Smooth muscle cell (in vitro differentiated cells): ENCODE results near the gene NOVA2. TPM values are rescaled to one million over a fixed set of nuclear protein-coding genes. Genes with fewer than 3 reads are reported as not detected.

Source experiments
- DNase-seq: peaks from one replicate; lab custom pipeline; 2025; ENCODE audit not compliant: unreplicated experiment; lab: John Stamatoyannopoulos, UW
- H2AFZ ChIP-seq: fragments of 200-600 bp; sonication (generic); 2 replicates; pipeline ENCODE4 v1.6.0; 2016; ENCODE audit warnings: antibody characterized with exemption, low read depth, mild to moderate bottlenecking
- H3F3A ChIP-seq: fragments of 200-600 bp; sonication (generic); 2 replicates; pipeline ENCODE4 v1.6.0; 2017; ENCODE audit warnings: antibody characterized with exemption, low read depth
- H3K27ac ChIP-seq: fragments of 200-600 bp; sonication (generic); 2 replicates; pipeline ENCODE4 v1.5.1; 2016; ENCODE audit warnings: low read depth, mild to moderate bottlenecking
- H3K27me3 ChIP-seq: fragments of 200-600 bp; sonication (generic); 2 replicates; pipeline ENCODE4 v1.6.1; 2016; ENCODE audit warnings: low read depth, mild to moderate bottlenecking
- H3K36me3 ChIP-seq: fragments of 200-600 bp; sonication (generic); 2 replicates; pipeline ENCODE4 v1.5.1; 2016; ENCODE audit warnings: low read depth
- H3K4me1 ChIP-seq: fragments of 200-600 bp; sonication (generic); 2 replicates; pipeline ENCODE4 v1.5.1; 2016; ENCODE audit warnings: low read depth
- H3K4me2 ChIP-seq: fragments of 200-600 bp; sonication (generic); 2 replicates; pipeline ENCODE4 v1.6.0; 2016; ENCODE audit warnings: mild to moderate bottlenecking
- H3K4me3 ChIP-seq: fragments of 200-600 bp; sonication (generic); 2 replicates; pipeline ENCODE4 v1.5.1; 2016; ENCODE audit warnings: mild to moderate bottlenecking
- H3K79me2 ChIP-seq: fragments of 200-600 bp; sonication (generic); 2 replicates; pipeline ENCODE4 v1.6.0; 2016; ENCODE audit warnings: low read depth, mild to moderate bottlenecking
- H3K9ac ChIP-seq: fragments of 200-600 bp; sonication (generic); 2 replicates; pipeline ENCODE4 v1.6.0; 2016; ENCODE audit warnings: low read depth
- H3K9me3 ChIP-seq: fragments of 200-600 bp; sonication (generic); replicated peaks from 2 replicates; pipeline ENCODE4 v1.5.1; 2016; ENCODE audit warnings: low read depth
- H4K20me1 ChIP-seq: fragments of 200-600 bp; sonication (generic); 2 replicates; pipeline ENCODE4 v1.6.0; 2016; ENCODE audit warnings: low read depth
- WGBS: methylation state at CpG from one replicate; pipeline ENCODE4 v1.1.7; 2016; ENCODE audit warnings: low lambda C conversion rate; 5-methylcytosine and 5-hydroxymethylcytosine counted together
- polyA plus RNA-seq: library from polyadenylated mRNA; unstranded; fragments of >200 nt; fragmentation: Nextera tagmentation; extraction: Ambion mirVana; gene quantifications from 2 replicates; pipeline ENCODE4 v1.2.1, GENCODE V29; 2016
- total RNA-seq: library from RNA; depleted of rRNA; stranded (reverse); fragments of >200 nt; gene quantifications from 2 replicates; pipeline ENCODE4 v1.2.3, GENCODE V29; 2014
- TF ChIP-seq, protein P1 (sequence below): fragments of 200-600 bp; sonication (generic); IDR thresholded peaks from 2 replicates; pipeline ENCODE4 v1.5.1; 2017; ENCODE audit warnings: borderline replicate concordance, mild to moderate bottlenecking, antibody characterized with exemption; ENCODE audit not compliant: insufficient read depth, poor library complexity, severe bottlenecking

NOVA2 gene
- total and polyA plus RNA-seq, 2 experiments from 2014 or later, result 0.04 to 0.24 TPM

- Histone ChIP-seq H3K9ac (no peak overlapping the region), H3F3A (no peaks in the 10 kb centered on the region), H3K4me3 (peak overlapping the region; percentile 56), H2AFZ (peak overlapping the region; percentile 76), H3K27me3 (peaks cover under 1% of the 10 kb centered on the region), H4K20me1 (no peaks in the 10 kb centered on the region), H3K4me1 (peaks cover 4% of the 10 kb centered on the region), H3K36me3 (no peaks in the 10 kb centered on the region), H3K27ac (no peak overlapping the region), H3K4me2 (peak overlapping the region; percentile 89), H3K9me3 (no peaks in the 10 kb centered on the region), H3K79me2 (no peaks in the 10 kb centered on the region)
- no peak for DNase-seq
- TF ChIP-seq, protein P1, sequence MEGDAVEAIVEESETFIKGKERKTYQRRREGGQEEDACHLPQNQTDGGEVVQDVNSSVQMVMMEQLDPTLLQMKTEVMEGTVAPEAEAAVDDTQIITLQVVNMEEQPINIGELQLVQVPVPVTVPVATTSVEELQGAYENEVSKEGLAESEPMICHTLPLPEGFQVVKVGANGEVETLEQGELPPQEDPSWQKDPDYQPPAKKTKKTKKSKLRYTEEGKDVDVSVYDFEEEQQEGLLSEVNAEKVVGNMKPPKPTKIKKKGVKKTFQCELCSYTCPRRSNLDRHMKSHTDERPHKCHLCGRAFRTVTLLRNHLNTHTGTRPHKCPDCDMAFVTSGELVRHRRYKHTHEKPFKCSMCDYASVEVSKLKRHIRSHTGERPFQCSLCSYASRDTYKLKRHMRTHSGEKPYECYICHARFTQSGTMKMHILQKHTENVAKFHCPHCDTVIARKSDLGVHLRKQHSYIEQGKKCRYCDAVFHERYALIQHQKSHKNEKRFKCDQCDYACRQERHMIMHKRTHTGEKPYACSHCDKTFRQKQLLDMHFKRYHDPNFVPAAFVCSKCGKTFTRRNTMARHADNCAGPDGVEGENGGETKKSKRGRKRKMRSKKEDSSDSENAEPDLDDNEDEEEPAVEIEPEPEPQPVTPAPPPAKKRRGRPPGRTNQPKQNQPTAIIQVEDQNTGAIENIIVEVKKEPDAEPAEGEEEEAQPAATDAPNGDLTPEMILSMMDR, result no peak
- WGBS, result 18% methylated on average over 8 of the region's 8 CpGs
Measured at GRCh38 chr19:45994456-45994997, 20.9 kb upstream of the NOVA2 start.

GRCh38 chr19:45990113-45990728 is 16.6 kb upstream of the NOVA2 start:
- no peaks in the 10 kb centered on the region for H3K36me3 ChIP-seq
- H3K27me3 ChIP-seq, result no peaks in the 10 kb centered on the region
- H3K9ac ChIP-seq, result no peak overlapping the region
- no peaks in the 10 kb centered on the region for H3K9me3 ChIP-seq
- H3K4me2 ChIP-seq, result no peak overlapping the region
- TF ChIP-seq, protein P1, result no peak
- H3K4me3 ChIP-seq, result no peak overlapping the region
- H3K4me1 ChIP-seq, result peaks cover 4% of the 10 kb centered on the region
- no peak overlapping the region for H3K27ac ChIP-seq
- H3F3A ChIP-seq, result no peaks in the 10 kb centered on the region
- 92% methylated on average over 12 of the region's 12 CpGs for WGBS
- H4K20me1 ChIP-seq, result no peaks in the 10 kb centered on the region
- no peak overlapping the region for H2AFZ ChIP-seq
- no peaks in the 10 kb centered on the region for H3K79me2 ChIP-seq
- DNase-seq, result no peak

GRCh38 chr19:45985321-45985720 is 11.7 kb upstream of the NOVA2 start:
- 83% methylated on average over 7 of the region's 7 CpGs for WGBS
- Histone ChIP-seq H3K27me3 (peaks cover 3% of the 10 kb centered on the region), H3K79me2 (no peaks in the 10 kb centered on the region), H3K27ac (no peak overlapping the region), H3K4me3 (no peak overlapping the region), H4K20me1 (no peaks in the 10 kb centered on the region), H2AFZ (no peak overlapping the region), H3K4me1 (no peaks in the 10 kb centered on the region), H3K9me3 (no peaks in the 10 kb centered on the region), H3K4me2 (no peak overlapping the region), H3F3A (no peaks in the 10 kb centered on the region), H3K36me3 (no peaks in the 10 kb centered on the region), H3K9ac (no peak overlapping the region)
- no peak for DNase-seq
- TF ChIP-seq, protein P1, result no peak

DNA sequence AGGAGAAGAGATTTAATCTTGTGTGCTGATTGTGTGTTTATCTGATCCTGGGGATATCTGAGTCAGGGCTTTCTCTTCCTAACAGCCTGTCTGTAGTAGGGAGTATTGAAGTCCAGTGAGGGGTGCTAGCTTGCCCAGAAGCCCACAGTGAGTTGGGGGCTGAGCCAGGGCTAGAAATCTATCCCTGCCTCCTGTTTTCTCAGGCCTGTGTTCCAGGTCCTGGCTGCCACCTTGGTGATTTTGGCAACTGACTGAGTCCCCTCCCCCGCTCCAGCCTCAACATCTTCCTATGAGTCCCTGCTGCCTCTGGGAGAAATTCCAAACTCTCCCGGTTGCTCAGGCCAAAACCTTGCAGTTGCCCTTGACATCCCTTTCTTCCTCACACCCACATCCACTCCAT is 7.7 kb upstream of the NOVA2 start:
- Histone ChIP-seq H3K27ac (no peak overlapping the region), H3F3A (no peaks in the 10 kb centered on the region), H3K79me2 (no peaks in the 10 kb centered on the region), H3K4me2 (no peak overlapping the region), H4K20me1 (no peaks in the 10 kb centered on the region), H3K4me3 (no peak overlapping the region), H3K9ac (no peak overlapping the region), H3K27me3 (peaks cover 14% of the 10 kb centered on the region), H2AFZ (no peak overlapping the region), H3K4me1 (no peaks in the 10 kb centered on the region), H3K36me3 (no peaks in the 10 kb centered on the region), H3K9me3 (no peaks in the 10 kb centered on the region)
- DNase-seq, result no peak
- TF ChIP-seq, protein P1, result no peak
- 30% methylated on average over 1 of the region's 2 CpGs for WGBS
